HG02885 (cell line): ENCODE data around the gene CIDEC.
A peak's percentile ranks its signal among the peaks of the same experiment; 100 is the strongest.
"Not testable (repeated sequence)": the region's sequence is repeated elsewhere in the genome, so short reads cannot be mapped to it uniquely, and the experiment has no call there.

ENCODE experiments used
- ATAC-seq: cut with Tn5 transposase; IDR thresholded peaks from one replicate; pipeline ENCODE4 v1.9.1; 2021; ENCODE audit warnings: mild to moderate bottlenecking; ENCODE audit not compliant: unreplicated experiment, poor library complexity

CIDEC gene

DNA sequence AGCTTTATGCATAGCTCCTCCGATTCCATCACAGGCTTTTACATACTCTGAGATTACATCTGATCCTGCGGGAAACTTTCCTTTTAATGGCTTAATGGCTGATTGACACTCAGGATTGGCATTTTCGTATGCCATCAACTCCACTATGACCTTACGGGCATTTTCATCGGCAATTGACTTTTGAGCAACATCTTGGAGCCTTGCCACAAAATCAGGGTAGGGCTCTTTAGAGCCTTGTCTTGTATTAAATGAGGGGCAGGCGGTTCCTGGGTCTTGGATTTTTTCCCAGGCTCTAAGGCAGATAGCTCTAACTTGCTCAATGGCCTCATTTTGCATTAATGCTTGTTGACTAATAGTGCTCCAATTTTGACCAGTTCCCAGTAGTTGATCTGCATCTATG lies 28.1 kb downstream of the CIDEC start:
- not testable (repeated sequence) for ATAC-seq

DNA sequence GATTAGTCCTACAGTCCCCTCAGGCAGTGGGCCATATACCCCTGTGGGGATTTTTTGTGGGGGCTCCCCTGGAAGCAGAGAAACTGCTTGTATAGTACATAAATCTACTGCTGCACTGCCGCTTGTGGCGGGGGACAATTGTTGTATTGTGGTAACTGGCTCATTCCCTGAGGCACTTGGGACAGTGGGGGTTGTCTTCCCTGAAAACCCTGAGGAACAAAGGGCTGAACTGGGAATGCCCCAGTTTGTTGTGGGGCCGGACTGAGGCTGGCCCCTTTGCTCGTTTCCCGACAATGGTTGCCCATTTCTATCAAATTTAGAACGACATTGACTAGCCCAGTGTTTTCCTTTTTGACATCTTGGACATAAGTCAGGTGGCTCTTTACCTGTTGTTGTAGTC lies 28.7 kb downstream of the CIDEC start:
- not testable (repeated sequence) for ATAC-seq

DNA sequence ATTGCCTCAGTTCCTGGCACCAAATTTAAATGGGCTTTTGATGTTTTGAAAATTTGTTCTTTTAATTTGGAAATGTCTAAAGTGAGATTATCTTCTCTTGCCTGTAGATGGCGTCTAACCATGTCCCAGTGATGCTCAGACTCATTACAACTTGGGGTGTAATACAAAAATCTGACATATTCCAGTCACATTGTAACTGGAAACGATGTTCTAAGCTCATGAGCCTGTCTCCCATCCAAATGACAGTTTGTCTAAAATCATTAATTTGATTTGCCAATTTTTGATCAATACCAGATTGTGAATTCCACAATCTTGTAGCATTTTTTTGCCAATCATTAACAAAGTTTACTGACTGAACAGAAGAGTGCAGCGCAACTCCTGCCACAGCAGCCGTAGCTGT lies 31.2 kb downstream of the CIDEC start:
- not testable (repeated sequence) for ATAC-seq

DNA sequence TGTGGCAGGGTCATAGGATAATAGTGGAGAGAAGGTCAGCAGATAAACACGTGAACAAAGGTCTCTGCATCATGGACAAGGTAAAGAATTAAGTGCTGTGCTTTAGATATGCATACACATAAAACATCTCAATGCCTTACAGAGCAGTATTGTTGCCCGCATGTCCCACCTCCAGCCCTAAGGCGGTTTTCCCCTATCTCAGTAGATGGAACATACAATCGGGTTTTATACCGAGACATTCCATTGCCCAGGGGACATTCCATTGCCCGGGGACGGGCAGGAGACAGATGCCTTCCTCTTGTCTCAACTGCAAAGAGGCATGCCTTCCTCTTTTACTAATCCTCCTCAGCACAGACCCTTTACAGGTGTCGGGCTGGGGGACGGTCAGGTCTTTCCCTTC lies 32.2 kb downstream of the CIDEC start:
- not testable (repeated sequence) for ATAC-seq

DNA sequence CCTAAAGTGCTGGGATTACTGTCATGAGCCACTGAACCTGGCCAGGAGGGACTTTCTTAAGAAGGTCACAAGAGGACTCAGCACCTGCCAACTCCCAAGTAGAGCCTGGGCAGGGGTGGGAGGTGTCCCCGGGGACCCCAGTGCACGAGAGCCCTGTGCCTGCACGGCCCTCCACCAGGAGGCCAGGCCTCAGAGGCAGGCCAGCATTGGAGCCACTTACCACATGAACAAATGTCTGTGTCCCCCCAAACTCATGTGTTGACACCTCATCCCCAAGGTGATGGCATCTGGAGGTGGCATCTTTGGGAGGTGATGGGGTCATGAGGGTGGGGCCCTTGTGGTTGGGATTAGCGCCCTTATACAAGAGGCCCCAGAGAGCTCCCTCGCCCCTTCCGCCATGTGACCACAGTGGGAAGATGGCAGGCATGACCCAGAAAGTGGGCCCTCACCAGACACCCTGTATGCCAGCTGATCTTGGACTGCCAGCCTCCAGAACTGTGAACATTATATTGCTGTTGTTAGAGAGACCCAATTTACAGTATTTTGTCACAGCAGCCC lies 33.0 kb downstream of the CIDEC start:
- no peak for ATAC-seq

DNA sequence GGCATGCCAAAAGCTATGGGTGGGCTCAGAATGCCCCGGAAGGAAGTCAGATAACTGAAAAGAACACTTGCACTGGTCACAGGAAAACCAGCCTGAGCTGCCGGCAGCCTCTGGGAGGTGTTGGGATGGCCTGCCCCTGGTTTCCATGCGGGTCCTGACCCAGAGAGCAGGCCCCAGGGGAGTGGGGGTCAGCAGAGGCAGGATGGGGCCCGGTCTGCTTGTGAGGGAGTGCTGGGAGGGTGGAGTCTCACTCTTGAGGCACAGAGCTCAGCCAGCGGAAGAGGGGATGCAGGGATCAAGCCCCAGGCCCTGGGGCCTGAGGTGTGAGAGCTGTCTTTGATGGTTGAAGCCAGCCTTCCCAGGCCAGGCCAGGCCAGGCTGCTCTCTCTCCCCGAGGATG lies 33.8 kb downstream of the CIDEC start:
- ATAC-seq, result no peak

DNA sequence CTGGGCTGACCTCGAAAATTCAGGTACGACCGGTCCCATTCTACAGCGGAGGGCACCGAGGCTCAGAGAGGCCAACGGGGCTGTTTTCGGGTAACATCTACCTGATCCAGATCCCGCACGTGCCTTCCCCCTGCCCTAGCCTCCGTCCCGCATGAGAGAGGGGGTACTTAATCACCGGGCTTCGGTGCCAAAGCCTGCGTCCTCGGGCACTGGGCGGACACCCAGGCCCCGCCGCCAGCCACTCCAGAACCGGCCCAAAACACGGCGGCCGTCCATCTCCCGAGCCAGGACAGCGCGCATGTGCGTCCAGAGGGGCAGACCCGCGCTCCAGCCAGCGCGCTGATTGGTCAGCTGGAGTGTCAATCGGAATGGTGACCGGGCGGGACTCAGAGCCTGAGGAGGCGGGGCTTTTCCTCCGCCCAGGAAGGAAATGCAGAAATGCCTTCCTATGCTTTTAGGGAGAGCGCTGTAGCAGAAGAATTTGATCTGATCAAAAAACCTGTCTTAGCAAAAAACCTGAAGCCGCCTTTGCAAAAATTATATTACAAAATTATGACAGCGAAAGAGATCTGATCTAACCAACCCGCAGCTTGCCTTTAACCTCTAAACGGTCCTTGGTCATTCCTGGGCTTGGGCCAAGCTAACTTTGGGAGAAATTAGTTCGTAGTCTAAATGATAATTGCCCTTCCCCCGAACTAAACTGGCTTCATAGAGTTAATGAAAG lies 36.2 kb downstream of the CIDEC start, which contains the start of gene RPUSD3:
Gene RPUSD3 (minus strand): TSS at position 294 of the 724 bp plus-strand sequence. CDS start 18 bp downstream, at position 276.
- ATAC-seq, result peak; percentile 99

DNA sequence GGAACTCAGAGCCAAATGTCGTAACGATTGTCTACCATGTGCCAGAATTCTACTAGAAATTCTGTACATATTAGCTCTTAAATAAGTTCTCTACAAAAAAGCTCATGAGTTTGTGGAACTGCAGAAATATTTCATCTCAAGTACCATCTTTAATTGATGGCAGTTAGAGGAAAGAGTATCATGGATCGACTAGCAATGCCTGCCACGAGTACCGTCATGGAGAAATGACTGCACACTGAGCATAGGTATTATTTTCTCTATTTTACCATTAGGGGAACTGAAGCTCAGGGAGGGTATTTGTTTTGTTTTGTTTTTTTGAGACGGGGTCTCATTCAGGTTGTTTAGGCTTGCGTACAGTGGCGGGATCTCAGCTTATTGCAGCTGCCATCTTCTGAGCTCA lies 39.0 kb downstream of the CIDEC start:
- ATAC-seq, result no peak

DNA sequence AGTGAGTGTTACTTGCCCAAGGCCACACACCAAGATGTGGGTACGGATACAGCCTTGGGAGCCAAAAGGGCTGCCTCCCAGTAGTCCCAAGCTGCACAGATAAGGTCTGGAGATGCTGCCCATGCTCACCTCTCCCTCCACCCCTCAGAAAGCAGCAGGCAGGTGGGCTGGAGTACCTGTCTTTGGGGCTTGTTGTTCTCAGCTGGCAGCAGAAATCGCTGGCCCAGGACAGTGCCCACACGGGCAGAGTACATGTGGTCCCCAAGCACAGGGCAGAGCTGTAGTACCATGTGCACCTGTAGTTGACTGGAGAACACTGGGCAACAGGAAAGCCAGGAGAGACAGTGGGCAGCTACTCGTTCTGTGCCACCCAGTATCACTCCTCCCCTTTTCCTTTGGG lies 41.2 kb downstream of the CIDEC start:
- ATAC-seq, result no peak

DNA sequence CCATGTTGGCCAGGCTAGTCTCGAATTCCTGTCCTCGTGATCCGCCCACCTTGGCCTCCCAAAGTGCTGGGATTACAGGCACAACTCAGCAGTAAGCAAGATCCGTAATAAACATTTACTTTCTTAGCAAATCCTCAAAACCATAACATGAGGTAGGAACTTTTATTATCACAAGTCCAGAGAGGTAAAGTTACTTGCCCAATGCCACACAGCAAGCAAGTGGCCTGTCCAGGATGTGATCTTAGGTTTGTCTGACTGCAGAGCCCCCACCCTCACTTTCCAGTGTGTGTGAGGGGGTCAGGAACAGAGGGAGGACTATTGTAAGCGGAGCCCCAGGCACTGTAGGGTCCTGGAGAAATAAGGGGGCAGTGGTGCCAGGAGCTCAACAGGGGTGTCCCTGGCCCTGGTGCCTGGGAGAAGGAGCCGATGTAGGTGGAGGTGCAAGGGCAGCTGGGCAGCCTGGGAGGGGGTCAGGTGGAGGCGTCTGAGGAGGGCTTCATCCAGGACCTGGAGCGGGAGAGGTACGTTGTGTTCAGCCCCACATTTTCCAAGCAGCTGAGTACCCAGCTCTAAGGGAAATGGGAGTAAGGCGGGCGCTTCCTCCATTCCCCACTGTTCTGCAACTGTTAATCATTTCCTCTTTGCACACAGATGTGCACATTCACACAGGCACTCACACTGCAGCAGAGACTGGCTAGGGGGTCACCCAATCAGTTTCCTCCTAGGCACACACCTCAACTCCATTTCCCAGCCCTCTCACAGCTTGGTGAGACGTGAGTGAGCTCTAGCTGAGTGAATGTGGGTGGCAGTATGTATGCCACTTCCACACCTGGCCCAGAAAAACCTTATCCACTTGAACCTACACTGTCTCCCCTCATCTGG lies 42.1 kb downstream of the CIDEC start:
- ATAC-seq, result no peak

DNA sequence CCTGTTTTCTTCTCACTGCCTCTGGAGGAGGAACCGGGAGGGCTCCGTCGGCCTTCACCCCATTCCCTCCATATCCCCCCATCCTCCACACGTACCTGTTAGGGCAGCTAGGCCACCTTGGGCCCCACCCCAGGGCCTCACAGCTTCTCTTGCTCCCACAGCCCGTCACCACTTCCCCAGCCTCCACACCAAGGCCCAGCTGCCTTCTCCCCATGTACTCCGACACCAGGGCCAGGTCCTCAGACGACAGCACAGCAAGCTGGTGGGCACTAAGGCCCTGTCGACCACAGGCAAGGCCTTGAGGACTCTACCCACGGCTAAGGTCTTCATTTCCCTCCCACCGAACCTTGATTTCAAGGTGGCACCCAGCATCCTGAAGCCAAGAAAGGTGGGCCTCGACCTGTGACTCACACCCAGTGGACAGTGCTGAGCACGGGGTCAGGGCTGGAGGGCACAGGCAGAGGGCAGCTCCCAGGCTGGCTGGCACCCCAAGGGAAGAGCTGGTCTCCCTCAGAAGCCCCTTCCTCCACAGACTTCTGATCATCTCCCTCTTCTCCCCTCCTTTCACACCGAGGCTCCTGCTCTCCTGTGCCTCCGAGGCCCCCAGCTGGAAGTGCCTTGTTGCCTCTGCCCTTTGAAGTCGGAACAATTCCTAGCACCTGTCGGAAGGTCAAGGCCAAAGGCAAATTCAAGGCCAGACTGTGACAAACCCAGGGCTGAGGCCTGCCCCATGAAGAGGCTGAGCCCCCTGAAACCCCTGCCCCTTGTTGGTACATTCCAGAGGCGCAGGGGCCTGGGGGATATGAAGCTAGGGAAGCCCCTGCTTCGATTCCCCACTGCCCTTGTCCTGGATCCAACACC lies 45.3 kb downstream of the CIDEC start:
- no peak for ATAC-seq

DNA sequence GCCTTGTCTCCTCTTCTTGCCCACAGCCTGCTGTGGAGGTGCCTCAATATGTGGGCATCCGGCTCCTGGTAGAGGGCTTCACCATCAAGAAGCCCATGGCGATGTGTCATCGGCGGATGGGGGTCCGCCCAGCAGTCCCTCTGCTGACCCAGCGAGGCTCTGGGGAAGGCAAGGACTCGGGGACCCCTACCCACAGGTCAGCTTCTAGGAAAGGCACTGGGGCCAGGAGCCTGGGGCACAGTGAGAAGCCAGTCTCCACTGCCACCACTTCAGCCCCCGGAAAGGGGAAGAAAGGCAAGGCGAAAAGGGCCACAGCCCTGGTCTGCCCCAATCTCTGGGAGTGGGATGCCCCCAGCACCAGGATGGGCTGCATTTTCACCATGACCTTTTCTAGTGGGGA lies 47.0 kb downstream of the CIDEC start:
- ATAC-seq, result no peak

DNA sequence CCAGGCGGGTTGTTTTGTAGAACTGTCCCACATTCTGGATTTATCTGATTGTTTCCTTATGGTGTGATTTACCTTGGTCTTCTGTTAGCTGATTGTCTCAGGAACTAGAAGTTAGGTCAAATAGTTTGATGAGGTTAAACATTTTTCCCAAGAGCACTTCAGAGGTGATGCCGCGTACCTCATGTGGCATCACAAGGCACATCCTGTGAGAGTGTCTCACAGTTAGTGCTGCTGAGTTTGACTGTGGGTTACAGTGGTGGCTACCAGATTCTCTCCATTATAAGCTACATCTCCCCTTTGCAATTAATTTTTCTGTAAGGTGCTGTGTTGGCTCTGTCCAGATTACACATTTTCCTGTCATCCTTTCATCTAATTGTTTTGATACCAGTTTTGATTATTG lies 48.8 kb downstream of the CIDEC start:
- no peak for ATAC-seq

DNA sequence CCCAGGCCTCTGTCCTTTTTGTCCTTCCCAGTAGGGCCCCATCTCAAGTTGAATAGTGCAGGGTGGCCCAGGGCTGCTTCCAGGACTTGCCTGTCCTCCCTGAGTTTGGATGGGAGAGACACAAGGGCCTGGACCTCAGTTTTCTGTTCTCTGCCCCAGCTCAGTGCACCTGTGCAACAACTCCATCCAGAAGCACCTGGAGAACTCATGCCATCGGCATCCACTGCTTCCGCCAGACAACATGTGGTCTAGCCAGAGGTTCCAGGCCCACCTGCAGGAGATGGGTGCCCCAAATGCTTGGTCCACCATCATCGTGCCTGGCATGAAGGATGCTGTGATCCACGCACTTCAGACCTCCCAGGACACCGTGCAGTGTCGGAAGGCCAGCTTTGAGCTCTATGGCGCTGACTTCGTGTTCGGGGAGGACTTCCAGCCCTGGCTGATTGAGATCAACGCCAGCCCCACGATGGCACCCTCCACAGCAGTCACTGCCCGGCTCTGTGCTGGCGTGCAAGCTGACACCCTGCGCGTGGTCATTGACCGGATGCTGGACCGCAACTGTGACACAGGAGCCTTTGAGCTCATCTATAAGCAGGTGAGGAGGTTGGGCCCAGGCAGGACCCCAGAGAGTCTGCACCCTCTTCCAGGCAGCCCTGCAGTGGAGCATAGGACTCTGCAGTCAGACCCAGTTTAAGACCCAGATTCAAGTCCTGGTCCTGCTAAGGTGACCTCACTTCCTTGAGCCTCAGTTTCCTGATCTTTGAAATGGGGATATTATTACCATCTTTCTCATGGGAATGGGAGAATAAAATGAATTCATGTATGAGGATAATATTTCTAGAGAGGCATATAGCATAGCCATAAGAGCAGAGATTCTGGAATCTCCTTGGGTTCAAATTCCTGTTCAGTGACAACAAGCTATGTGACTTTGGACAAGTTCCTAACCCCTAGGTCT lies 51.0 kb downstream of the CIDEC start:
- no peak for ATAC-seq

DNA sequence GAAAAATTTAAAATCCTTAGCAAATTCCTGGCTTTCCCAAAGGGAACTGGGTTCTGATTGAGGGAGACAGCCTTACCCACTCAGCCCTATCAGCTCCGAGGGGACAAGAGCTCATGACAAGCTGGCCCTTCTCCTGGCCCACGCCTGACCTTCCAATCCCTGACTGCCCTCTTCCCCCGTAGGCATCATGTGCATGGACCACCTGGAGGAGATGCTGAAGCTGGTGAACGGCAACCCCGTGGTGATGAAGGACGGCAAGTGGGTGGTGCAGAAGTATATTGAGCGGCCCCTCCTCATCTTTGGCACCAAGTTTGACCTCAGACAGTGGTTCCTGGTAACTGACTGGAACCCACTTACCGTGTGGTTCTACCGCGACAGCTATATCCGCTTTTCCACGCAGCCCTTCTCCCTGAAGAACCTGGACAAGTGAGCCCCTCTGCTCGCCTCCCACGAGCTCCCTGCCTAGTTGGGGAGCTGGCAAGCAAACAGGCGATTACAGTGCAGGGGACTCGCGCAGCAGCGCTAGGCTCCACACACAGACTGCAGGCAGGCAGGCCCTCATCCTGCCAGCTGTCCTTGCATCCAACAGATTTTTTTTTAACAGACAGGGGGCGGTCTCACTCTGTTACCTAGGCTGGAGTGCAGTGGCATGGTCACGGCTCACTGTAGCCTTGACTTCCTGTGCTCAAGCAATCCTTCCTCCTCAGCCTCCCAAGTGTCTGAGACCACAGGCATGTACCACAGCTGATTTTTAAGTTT lies 53.1 kb downstream of the CIDEC start:
- no peak for ATAC-seq

DNA sequence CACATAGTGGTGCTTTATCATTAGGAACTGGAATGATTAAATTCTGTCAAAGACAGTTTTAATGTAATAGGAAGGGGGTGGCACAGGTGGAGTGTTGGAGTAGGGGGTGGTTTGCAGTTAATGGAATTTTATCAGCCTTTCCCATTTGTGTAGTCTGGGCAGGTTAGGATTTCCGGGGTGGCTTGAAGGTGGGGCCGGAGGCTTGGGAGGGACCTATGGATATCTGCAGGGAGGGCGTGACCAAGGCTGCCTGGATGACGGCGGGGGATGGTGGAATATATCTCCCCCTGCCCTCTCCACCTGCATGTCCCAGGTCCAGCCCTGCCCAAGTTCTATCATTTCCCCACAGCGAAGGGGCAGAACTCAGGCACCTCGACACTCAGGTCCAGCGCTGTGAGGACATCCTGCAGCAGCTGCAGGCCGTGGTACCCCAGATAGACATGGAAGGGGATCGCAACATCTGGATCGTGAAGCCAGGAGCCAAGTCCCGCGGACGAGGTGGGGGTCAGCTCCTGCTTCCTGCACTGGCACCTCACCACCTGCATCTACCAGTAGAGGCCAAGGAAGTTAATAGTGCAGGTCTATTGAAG lies 54.5 kb downstream of the CIDEC start:
- no peak for ATAC-seq

DNA sequence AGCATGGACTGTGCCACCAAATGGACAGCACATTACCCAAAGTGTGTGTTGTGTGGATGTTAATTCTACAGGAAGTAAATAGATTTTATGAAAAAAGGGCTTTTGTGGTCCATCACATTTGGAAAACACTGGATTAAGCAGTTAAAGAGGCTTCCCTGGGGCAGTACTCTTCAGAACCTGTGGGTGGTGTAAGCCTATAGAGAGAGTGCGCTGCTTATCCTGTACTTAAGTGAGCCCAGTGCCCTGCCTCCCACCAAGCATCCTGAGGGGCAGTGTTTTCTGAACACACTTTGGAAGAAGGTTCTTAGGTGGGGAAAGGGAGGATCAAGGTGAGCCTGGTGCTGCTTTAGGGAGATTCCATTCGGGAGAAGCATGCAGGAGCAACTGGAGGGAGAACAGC lies 59.1 kb downstream of the CIDEC start:
- ATAC-seq, result no peak

DNA sequence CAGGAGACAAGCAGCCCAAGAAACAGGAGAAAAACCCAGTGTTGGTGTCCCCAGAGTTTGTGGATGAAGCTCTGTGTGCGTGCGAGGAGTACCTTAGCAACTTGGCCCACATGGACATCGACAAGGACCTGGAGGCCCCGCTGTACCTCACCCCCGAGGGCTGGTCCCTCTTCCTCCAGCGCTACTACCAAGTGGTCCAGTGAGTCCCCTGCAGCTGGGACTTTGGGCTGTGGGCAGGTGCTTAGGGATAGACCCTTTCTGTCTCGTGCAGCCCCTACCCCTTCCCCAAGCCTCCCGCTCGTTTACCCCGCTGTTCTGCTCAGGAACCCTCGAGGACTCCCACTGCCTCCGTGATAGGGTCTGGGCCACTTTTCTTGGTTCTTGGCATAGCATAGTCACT lies 59.5 kb downstream of the CIDEC start:
- ATAC-seq, result no peak
